ENCODE results near the gene KCTD5.

- TF ChIP-seq POLR2AphosphoS5 (IDR thresholded peaks at IDR 0.05) (no peak), CTCF (IDR thresholded peaks at IDR 0.05) (no peak)
Measured at GRCh38 chr16:2675714-2676113, 6.6 kb upstream of the KCTD5 start.

Data from prostate gland (tissue), 2 donors.